ENCODE data around the gene CCDC157. TPM values are rescaled to one million over a fixed set of nuclear protein-coding genes. Genes with fewer than 3 reads are reported as not detected.

CCDC157 gene
- total and polyA plus RNA-seq, 9 of the 15 experiments (the other 6 are each of a cell fraction or from before 2014, with no cell fraction given) = 0.04 to 1.3 (median 0.68) TPM

DNA sequence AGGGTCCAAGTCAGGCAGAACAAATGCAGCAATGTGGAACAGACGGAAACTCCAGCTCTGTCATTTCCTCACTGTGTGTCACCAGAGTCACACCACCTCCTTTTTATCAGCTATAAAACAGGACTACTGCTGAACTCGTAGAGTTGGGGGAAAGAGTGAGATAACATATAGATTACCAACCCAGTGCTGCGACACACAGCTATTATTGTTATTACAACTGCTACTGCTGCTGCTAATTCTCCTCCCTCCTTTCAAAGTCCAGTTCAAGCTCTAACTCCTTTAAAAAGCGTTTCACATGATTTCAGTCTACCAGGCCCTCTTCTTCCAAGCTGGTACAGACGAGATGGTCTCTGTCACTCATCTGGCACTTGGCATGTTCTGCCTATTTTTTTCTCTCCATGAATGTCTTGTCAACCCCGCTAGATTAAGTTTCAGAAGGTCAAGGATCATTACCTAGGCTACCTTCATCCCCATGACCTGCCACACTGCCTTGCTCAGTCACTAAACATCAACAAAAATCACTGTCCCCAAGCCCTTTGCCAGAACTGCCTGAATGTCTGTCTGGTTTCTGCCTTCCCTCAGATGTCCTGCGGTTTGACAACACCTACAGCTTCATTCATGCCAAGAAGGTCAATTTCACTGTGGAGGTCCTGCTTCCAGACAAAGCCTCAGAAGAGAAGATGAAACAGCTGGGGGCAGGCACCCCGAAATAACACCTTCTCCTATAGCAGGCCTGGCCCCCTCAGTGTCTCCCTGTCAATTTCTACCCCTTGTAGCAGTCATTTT is 65.1 kb downstream of the CCDC157 start (continued):
- TF ChIP-seq ZBTB12 (CRISPR knock-in tag; IDR thresholded peaks at IDR 0.05) (no peak), GABPA (tag; conservative IDR thresholded peaks at IDR 0.05; ENCODE audit: low read depth) (no peak), EHMT2 (IDR thresholded peaks at IDR 0.05) (no peak), ZFP91 (CRISPR knock-in tag; IDR thresholded peaks at IDR 0.05) (no peak), TAF7 (tag; IDR thresholded peaks at IDR 0.05) (no peak), OTX1 (CRISPR knock-in tag; IDR thresholded peaks at IDR 0.05) (no peak), ATF7 (IDR thresholded peaks at IDR 0.05) (no peak), PURB (CRISPR knock-in tag; IDR thresholded peaks at IDR 0.05; ENCODE audit: low read depth) (no peak), BCL6 (CRISPR knock-in tag; IDR thresholded peaks at IDR 0.05) (no peak), NELFE (IDR thresholded peaks at IDR 0.05; ENCODE audit: insufficient read depth, insufficient read length) (no peak), PTRF (tag; IDR thresholded peaks at IDR 0.05) (no peak), FOXO4 (CRISPR knock-in tag; IDR thresholded peaks at IDR 0.05) (no peak)
- TF ChIP-seq, protein P1, sequence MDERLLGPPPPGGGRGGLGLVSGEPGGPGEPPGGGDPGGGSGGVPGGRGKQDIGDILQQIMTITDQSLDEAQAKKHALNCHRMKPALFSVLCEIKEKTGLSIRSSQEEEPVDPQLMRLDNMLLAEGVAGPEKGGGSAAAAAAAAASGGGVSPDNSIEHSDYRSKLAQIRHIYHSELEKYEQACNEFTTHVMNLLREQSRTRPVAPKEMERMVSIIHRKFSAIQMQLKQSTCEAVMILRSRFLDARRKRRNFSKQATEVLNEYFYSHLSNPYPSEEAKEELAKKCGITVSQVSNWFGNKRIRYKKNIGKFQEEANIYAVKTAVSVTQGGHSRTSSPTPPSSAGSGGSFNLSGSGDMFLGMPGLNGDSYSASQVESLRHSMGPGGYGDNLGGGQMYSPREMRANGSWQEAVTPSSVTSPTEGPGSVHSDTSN (CRISPR knock-in tag; IDR thresholded peaks at IDR 0.05; ENCODE audit: low read depth) = no peak
- TF ChIP-seq, protein P1 (tag; conservative IDR thresholded peaks at IDR 0.05; ENCODE audit: low read depth) = no peak
- TF ChIP-seq, protein P2, sequence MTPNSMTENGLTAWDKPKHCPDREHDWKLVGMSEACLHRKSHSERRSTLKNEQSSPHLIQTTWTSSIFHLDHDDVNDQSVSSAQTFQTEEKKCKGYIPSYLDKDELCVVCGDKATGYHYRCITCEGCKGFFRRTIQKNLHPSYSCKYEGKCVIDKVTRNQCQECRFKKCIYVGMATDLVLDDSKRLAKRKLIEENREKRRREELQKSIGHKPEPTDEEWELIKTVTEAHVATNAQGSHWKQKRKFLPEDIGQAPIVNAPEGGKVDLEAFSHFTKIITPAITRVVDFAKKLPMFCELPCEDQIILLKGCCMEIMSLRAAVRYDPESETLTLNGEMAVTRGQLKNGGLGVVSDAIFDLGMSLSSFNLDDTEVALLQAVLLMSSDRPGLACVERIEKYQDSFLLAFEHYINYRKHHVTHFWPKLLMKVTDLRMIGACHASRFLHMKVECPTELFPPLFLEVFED (CRISPR knock-in tag; conservative IDR thresholded peaks at IDR 0.05) = no peak
- TF ChIP-seq, protein P3, sequence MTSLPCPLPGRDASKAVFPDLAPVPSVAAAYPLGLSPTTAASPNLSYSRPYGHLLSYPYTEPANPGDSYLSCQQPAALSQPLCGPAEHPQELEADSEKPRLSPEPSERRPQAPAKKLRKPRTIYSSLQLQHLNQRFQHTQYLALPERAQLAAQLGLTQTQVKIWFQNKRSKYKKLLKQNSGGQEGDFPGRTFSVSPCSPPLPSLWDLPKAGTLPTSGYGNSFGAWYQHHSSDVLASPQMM (CRISPR knock-in tag; IDR thresholded peaks at IDR 0.05) = no peak
- TF ChIP-seq, protein P4, sequence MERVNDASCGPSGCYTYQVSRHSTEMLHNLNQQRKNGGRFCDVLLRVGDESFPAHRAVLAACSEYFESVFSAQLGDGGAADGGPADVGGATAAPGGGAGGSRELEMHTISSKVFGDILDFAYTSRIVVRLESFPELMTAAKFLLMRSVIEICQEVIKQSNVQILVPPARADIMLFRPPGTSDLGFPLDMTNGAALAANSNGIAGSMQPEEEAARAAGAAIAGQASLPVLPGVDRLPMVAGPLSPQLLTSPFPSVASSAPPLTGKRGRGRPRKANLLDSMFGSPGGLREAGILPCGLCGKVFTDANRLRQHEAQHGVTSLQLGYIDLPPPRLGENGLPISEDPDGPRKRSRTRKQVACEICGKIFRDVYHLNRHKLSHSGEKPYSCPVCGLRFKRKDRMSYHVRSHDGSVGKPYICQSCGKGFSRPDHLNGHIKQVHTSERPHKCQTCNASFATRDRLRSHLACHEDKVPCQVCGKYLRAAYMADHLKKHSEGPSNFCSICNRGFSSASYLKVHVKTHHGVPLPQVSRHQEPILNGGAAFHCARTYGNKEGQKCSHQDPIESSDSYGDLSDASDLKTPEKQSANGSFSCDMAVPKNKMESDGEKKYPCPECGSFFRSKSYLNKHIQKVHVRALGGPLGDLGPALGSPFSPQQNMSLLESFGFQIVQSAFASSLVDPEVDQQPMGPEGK (CRISPR knock-in tag; IDR thresholded peaks at IDR 0.05; ENCODE audit: borderline replicate concordance) = no peak
